ENCODE data around the gene INSC. TPM values are rescaled to one million over a fixed set of nuclear protein-coding genes. Genes with fewer than 3 reads are reported as not detected.
A peak's percentile ranks its signal among the peaks of the same experiment; 100 is the strongest.
"Not testable (repeated sequence)": the region's sequence is repeated elsewhere in the genome, so short reads cannot be mapped to it uniquely, and the experiment has no call there.

INSC gene
- under 1 TPM in 3 of 6 experiments, not detected in 3; 0.15 to 0.44 (median 0.43) TPM for total RNA-seq
- long read RNA-seq = 0 reads

- H3K4me1 ChIP-seq = peaks cover 0 to 7% (median 0%) of the 10 kb centered on the region in 4 donors
- DNase-seq (peak in 1 of 3 donors; percentile 21), ATAC-seq (peak in 3 of 4 donors; percentile 14 to 35 (median 30))
- no peaks in the 10 kb centered on the region for H3K9me3 ChIP-seq
- intact Hi-C loops (cut with DNase I) = no loop called here
- no peak within 1 kb of the TSS for H3K27ac ChIP-seq
- TF ChIP-seq POLR2A (IDR thresholded peaks at IDR 0.05) (no peak), CTCF (IDR thresholded peaks at IDR 0.05) (no peak)
- no peaks in the 10 kb centered on the region for H3K27me3 ChIP-seq
- H3K36me3 ChIP-seq = no peaks in the 10 kb centered on the region
- WGBS (ENCODE audit: insufficient coverage, low coverage, low lambda C conversion rate, missing lambda C conversion rate) = 27% methylated on average over 19 of the region's 50 CpGs
- H3K4me3 ChIP-seq = peak within 1 kb of the TSS in 1 of 3 donors; percentile 27
Observed at GRCh38 chr11:15114501-15115475, at the start of gene INSC. INSC (plus strand) TSS chr11:15114923; CDS start chr11:15149175, 34,252 bp downstream.

- DNase-seq, H3K27ac ChIP-seq, H3K9me3 ChIP-seq, H3K4me3 ChIP-seq, ATAC-seq, H3K36me3 ChIP-seq, H3K27me3 ChIP-seq: not testable (repeated sequence)
- H3K4me1 ChIP-seq = peaks cover 0 to 17% (median 6%) of the 10 kb centered on the region in 4 donors
- intact Hi-C loops (cut with DNase I) = loop anchor here (10.0 kb wide), 2 partner anchors 95 to 155 kb away; partner anchors contain the start of gene CALCA (in 1 of the 2)
- WGBS (ENCODE audit: insufficient coverage, low coverage, low lambda C conversion rate, missing lambda C conversion rate) = 81% methylated on average over 7 of the region's 7 CpGs
Observed at GRCh38 chr11:15069751-15070150, 45.0 kb upstream of the INSC start.

GRCh38 chr11:15071556-15072255 is 43.0 kb upstream of the INSC start:
- Histone ChIP-seq H3K27ac (no peak overlapping the region), H3K9me3 (no peaks in the 10 kb centered on the region), H3K4me1 (peaks cover 0 to 18% (median 6%) of the 10 kb centered on the region in 4 donors), H3K27me3 (peaks cover 0 to 6% of the 10 kb centered on the region in 2 donors), H3K4me3 (no peak overlapping the region), H3K36me3 (no peaks in the 10 kb centered on the region)
- TF ChIP-seq CTCF (IDR thresholded peaks at IDR 0.05) (no peak), POLR2A (IDR thresholded peaks at IDR 0.05) (no peak)
- intact Hi-C loops (cut with DNase I) = loop anchor here (10.0 kb wide), 2 partner anchors 97 to 157 kb away; partner anchors contain the start of gene CALCA (in 1 of the 2)
- WGBS (ENCODE audit: insufficient coverage, low coverage, low lambda C conversion rate, missing lambda C conversion rate) = 87% methylated on average over 3 of the region's 32 CpGs
- no peak for ATAC-seq
- DNase-seq = no peak

GRCh38 chr11:15072551-15073143 is 42.1 kb upstream of the INSC start:
- Histone ChIP-seq H3K27ac (no peak overlapping the region), H3K4me3 (no peak overlapping the region), H3K27me3 (peaks cover 0 to 6% of the 10 kb centered on the region in 2 donors), H3K36me3 (no peaks in the 10 kb centered on the region), H3K4me1 (peaks cover 0 to 18% (median 6%) of the 10 kb centered on the region in 4 donors), H3K9me3 (no peaks in the 10 kb centered on the region)
- DNase-seq (no peak), ATAC-seq (no peak)
- intact Hi-C loops (cut with DNase I) = loop anchor here (10.0 kb wide), 2 partner anchors 98 to 158 kb away; partner anchors contain the start of gene CALCA (in 1 of the 2)
- TF ChIP-seq POLR2A (IDR thresholded peaks at IDR 0.05) = no peak
- 77% methylated on average over 13 of the region's 23 CpGs for WGBS (ENCODE audit: insufficient coverage, low coverage, low lambda C conversion rate, missing lambda C conversion rate)
